Fibroblast of lung (primary cell): Measurements from ENCODE around the gene COL5A2. TPM values are rescaled to one million over a fixed set of nuclear protein-coding genes. Genes with fewer than 3 reads are reported as not detected.

Experiments used
- DNase-seq, 2 donors: peaks; one replicate each; pipeline versions ENCODE4 v3.0.0 to v3.0.0-alpha.2; 2010; ENCODE audit warnings: low read depth in 2 of 2
- H2AFZ ChIP-seq: 2 replicates; pipeline ENCODE4 v1.5.1; 2012; ENCODE audit warnings: low read length, control low read depth, inconsistent platforms
- H3K27ac ChIP-seq: 2 replicates; pipeline ENCODE4 v1.5.1; 2011; ENCODE audit warnings: low read length, control low read depth; ENCODE audit not compliant: insufficient read depth
- H3K27me3 ChIP-seq: 2 replicates; pipeline ENCODE4 v1.5.1; 2011; ENCODE audit warnings: mild to moderate bottlenecking, low read length; ENCODE audit not compliant: control insufficient read depth, insufficient read depth
- H3K36me3 ChIP-seq: 2 replicates; pipeline ENCODE4 v1.5.1; 2011; ENCODE audit warnings: low read length; ENCODE audit not compliant: control insufficient read depth, insufficient read depth
- H3K4me1 ChIP-seq: 2 replicates; pipeline ENCODE4 v1.5.1; 2011; ENCODE audit warnings: low read length; ENCODE audit not compliant: control insufficient read depth, insufficient read depth; ENCODE audit errors: extremely low read depth
- H3K4me2 ChIP-seq: 2 replicates; pipeline ENCODE4 v1.5.1; 2011; ENCODE audit warnings: low read length, control low read depth; ENCODE audit not compliant: insufficient read depth; ENCODE audit errors: extremely low read depth
- H3K4me3 ChIP-seq, 4 experiments: fragments of 200-600 bp in 1 of 4; sonication (generic) in 1 of 4; replicated peaks in 1 of 4; 2 replicates each; pipeline ENCODE4 v1.5.1; 2011 to 2016; ENCODE audit warnings: low read length in 4 of 4, low read depth in 3 of 4, mild to moderate bottlenecking in 3 of 4, control low read depth in 2 of 4, inconsistent platforms in 1 of 4, mixed read lengths in 1 of 4; ENCODE audit not compliant: insufficient read depth in 1 of 4; ENCODE audit errors: control extremely low read depth in 1 of 4
- H3K79me2 ChIP-seq: 2 replicates; pipeline ENCODE4 v1.5.1; 2012; ENCODE audit warnings: mild to moderate bottlenecking, low read length, inconsistent platforms; ENCODE audit not compliant: control insufficient read depth, insufficient read depth
- H3K9ac ChIP-seq: 2 replicates; pipeline ENCODE4 v1.5.1; 2011; ENCODE audit warnings: mild to moderate bottlenecking, low read length, control low read depth; ENCODE audit not compliant: insufficient read depth
- H3K9me3 ChIP-seq: 2 replicates; pipeline ENCODE4 v1.5.1; 2012; ENCODE audit warnings: low read depth, low read length; ENCODE audit not compliant: control insufficient read depth, insufficient read depth
- H4K20me1 ChIP-seq: 2 replicates; pipeline ENCODE4 v1.5.1; 2011; ENCODE audit warnings: low read length; ENCODE audit not compliant: control insufficient read depth, insufficient read depth; ENCODE audit errors: extremely low read depth
- EZH2 ChIP-seq: IDR thresholded peaks from 2 replicates; pipeline ENCODE4 v1.5.1; 2012; ENCODE audit warnings: low read length, control low read depth, mild to moderate bottlenecking; ENCODE audit errors: missing control alignments
- polyA plus RNA-seq, 2 donors: library from polyadenylated mRNA; depleted of rRNA in 1 of 2; stranded (reverse) in 1 of 2; unstranded in 1 of 2; fragments of >200 nt; gene quantifications; 2 replicates each; pipeline ENCODE4 v1.2.1, GENCODE V29; 2011 to 2012; ENCODE audit warnings: missing spikeins in 1 of 2
- total RNA-seq: library from RNA; depleted of rRNA; stranded (reverse); fragments of >200 nt; gene quantifications from 2 replicates; pipeline ENCODE4 v1.2.1, GENCODE V29; 2014
- TF ChIP-seq, protein P1 (sequence below), 2 donors: IDR thresholded peaks in 1 of 2; conservative IDR thresholded peaks in 1 of 2; 1 replicate in 1 of 2; 2 replicates in 1 of 2; pipeline ENCODE4 v1.5.1; 2011 to 2012; ENCODE audit warnings: low read length in 2 of 2, control low read depth in 1 of 2, inconsistent platforms in 1 of 2, low read depth in 1 of 2, mild to moderate bottlenecking in 1 of 2

COL5A2 gene
- total and polyA plus RNA-seq, 2 donors (not counting 1 experiment from before 2014, with no cell fraction given): 253 to 353 TPM

- H3K79me2 ChIP-seq: peaks cover 54% of the 10 kb centered on the region
- H3K36me3 ChIP-seq: peaks cover 1% of the 10 kb centered on the region
- TF ChIP-seq EZH2: no peak
- TF ChIP-seq, protein P1, sequence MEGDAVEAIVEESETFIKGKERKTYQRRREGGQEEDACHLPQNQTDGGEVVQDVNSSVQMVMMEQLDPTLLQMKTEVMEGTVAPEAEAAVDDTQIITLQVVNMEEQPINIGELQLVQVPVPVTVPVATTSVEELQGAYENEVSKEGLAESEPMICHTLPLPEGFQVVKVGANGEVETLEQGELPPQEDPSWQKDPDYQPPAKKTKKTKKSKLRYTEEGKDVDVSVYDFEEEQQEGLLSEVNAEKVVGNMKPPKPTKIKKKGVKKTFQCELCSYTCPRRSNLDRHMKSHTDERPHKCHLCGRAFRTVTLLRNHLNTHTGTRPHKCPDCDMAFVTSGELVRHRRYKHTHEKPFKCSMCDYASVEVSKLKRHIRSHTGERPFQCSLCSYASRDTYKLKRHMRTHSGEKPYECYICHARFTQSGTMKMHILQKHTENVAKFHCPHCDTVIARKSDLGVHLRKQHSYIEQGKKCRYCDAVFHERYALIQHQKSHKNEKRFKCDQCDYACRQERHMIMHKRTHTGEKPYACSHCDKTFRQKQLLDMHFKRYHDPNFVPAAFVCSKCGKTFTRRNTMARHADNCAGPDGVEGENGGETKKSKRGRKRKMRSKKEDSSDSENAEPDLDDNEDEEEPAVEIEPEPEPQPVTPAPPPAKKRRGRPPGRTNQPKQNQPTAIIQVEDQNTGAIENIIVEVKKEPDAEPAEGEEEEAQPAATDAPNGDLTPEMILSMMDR (conservative IDR thresholded peaks at IDR 0.05 in 1 of 2, IDR thresholded peaks at IDR 0.05 in 1 of 2; ENCODE audit: low read depth in 1 of 2, low read length in 2 of 2): peak in 1 of 2 donors; percentile 4
- no peak overlapping the region for H3K4me2 ChIP-seq
- no peaks in the 10 kb centered on the region for H3K27me3 ChIP-seq
- no peaks in the 10 kb centered on the region for H3K9me3 ChIP-seq
- DNase-seq: peak in 1 of 2 donors; percentile 69
- H3K9ac ChIP-seq: no peak overlapping the region
- H3K4me3 ChIP-seq: no peak overlapping the region
- H3K4me1 ChIP-seq: peaks cover 15% of the 10 kb centered on the region
- peak overlapping the region; percentile 65 for H3K27ac ChIP-seq
- H4K20me1 ChIP-seq: no peaks in the 10 kb centered on the region
- no peak overlapping the region for H2AFZ ChIP-seq
These were observed 64.4 kb downstream of the COL5A2 start for GRCh38 chr2:189115126-189115525.

DNA sequence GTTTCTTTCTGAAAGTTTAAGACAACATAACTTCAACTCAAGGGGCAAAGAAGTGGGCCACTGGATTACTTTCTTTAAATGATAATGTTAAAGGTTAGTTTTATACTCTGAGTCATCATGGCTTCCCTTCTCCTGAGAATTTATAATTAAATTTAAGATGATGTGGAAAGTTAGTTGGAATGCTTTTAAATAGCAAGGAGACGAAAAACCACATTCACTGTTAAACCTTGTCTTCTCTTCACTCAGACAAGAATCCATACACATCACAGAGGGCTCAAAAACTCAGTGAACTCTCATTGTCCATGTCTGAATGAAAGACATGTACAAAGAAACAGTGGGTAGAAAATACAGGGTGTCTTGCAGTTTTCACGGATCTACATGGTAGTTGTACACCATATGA lies 65.6 kb downstream of the COL5A2 start:
- Histone ChIP-seq H3K79me2 (peaks cover 54% of the 10 kb centered on the region), H3K27ac (peak overlapping the region; percentile 55), H3K9ac (no peak overlapping the region)

GRCh38 chr2:189111063-189111715 lies 68.4 kb downstream of the COL5A2 start:
- H3K27me3 ChIP-seq: no peaks in the 10 kb centered on the region
- no peak overlapping the region for H3K27ac ChIP-seq
- TF ChIP-seq, protein P1 (conservative IDR thresholded peaks at IDR 0.05 in 1 of 2, IDR thresholded peaks at IDR 0.05 in 1 of 2; ENCODE audit: low read depth in 1 of 2, low read length in 2 of 2): no peak
- no peak for TF ChIP-seq EZH2
- H3K9ac ChIP-seq: no peak overlapping the region
- peaks cover 17% of the 10 kb centered on the region for H3K4me1 ChIP-seq
- no peak overlapping the region for H3K4me2 ChIP-seq
- peaks cover 40% of the 10 kb centered on the region for H3K79me2 ChIP-seq
- H3K4me3 ChIP-seq: no peak overlapping the region
- H3K36me3 ChIP-seq: peaks cover 3% of the 10 kb centered on the region
- H4K20me1 ChIP-seq: no peaks in the 10 kb centered on the region
- H3K9me3 ChIP-seq: no peaks in the 10 kb centered on the region
- no peak for DNase-seq
- H2AFZ ChIP-seq: no peak overlapping the region

More for the DNA sequence above, 65.6 kb downstream of the COL5A2 start:
- H3K36me3 ChIP-seq: peaks cover 3% of the 10 kb centered on the region
- TF ChIP-seq EZH2: no peak
- TF ChIP-seq, protein P1 (conservative IDR thresholded peaks at IDR 0.05 in 1 of 2, IDR thresholded peaks at IDR 0.05 in 1 of 2; ENCODE audit: low read depth in 1 of 2, low read length in 2 of 2): no peak
- no peak overlapping the region for H3K4me3 ChIP-seq
- peak overlapping the region; percentile 72 for H3K4me2 ChIP-seq
- no peaks in the 10 kb centered on the region for H4K20me1 ChIP-seq
- peaks cover 17% of the 10 kb centered on the region for H3K4me1 ChIP-seq
- DNase-seq: peak in 1 of 2 donors; percentile 72
- H3K9me3 ChIP-seq: no peaks in the 10 kb centered on the region
- peak overlapping the region; percentile 30 for H2AFZ ChIP-seq
- no peaks in the 10 kb centered on the region for H3K27me3 ChIP-seq
